ENCODE measurements around the gene SLC41A3.

SLC41A3 gene

GRCh38 chr3:126130081-126130855, 46.3 kb upstream of the SLC41A3 start:
- TF ChIP-seq CTCF (IDR thresholded peaks at IDR 0.05; ENCODE audit: borderline replicate concordance, insufficient read depth, low read depth, low read length) = no peak
- no peak overlapping the region for H3K4me3 ChIP-seq (ENCODE audit: low read depth, low read length)

- no peak overlapping the region for H3K4me3 ChIP-seq (ENCODE audit: low read depth, low read length)
These were observed 45.5 kb upstream of the SLC41A3 start for GRCh38 chr3:126129398-126129891.

GRCh38 chr3:126128504-126129397, 44.8 kb upstream of the SLC41A3 start:
- TF ChIP-seq CTCF (IDR thresholded peaks at IDR 0.05; ENCODE audit: borderline replicate concordance, insufficient read depth, low read depth, low read length) = no peak

More at GRCh38 chr3:126129398-126129891, 45.5 kb upstream of the SLC41A3 start:
- no peak for TF ChIP-seq CTCF (IDR thresholded peaks at IDR 0.05; ENCODE audit: borderline replicate concordance, insufficient read depth, low read depth, low read length)

GRCh38 chr3:126127904-126128303, 44.0 kb upstream of the SLC41A3 start:
- TF ChIP-seq CTCF (IDR thresholded peaks at IDR 0.05; ENCODE audit: borderline replicate concordance, insufficient read depth, low read depth, low read length) = no peak

More at GRCh38 chr3:126128504-126129397, 44.8 kb upstream of the SLC41A3 start:
- H3K4me3 ChIP-seq (ENCODE audit: low read depth, low read length) = no peak overlapping the region

GRCh38 chr3:126127452-126127851, 43.5 kb upstream of the SLC41A3 start:
- no peak overlapping the region for H3K4me3 ChIP-seq (ENCODE audit: low read depth, low read length)
- TF ChIP-seq CTCF (IDR thresholded peaks at IDR 0.05; ENCODE audit: borderline replicate concordance, insufficient read depth, low read depth, low read length) = no peak

More at GRCh38 chr3:126127904-126128303, 44.0 kb upstream of the SLC41A3 start:
- H3K4me3 ChIP-seq (ENCODE audit: low read depth, low read length) = no peak overlapping the region

- no peak for TF ChIP-seq CTCF (IDR thresholded peaks at IDR 0.05; ENCODE audit: borderline replicate concordance, insufficient read depth, low read depth, low read length)
- H3K4me3 ChIP-seq (ENCODE audit: low read depth, low read length) = no peak overlapping the region
These were observed 43.0 kb upstream of the SLC41A3 start for GRCh38 chr3:126126811-126127431.

Measured in GM12875 (cell line).